ENCODE results near the gene HK1. TPM values are rescaled to one million over a fixed set of nuclear protein-coding genes. Genes with fewer than 3 reads are reported as not detected.

HK1 gene
- total RNA-seq, 4 donors from 2014 or later = 119 to 142 (median 141) TPM

DNA sequence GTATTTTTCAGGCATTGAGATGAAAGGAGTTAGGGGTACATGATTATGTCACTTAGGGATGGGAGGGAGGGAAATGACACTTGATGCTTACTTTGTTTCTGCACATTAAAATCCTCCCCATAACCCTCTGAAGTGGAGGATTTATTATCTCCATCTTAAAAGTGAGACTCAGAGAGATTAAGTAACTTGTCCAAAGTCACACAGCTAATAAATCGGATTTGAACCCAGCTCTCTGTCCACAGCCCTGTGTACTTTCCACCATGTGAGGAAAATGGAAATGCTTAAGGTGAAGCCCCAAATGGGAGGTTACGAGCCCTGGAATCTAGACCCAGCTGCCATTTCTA is 58.6 kb downstream of the HK1 start:
- DNase-seq (ENCODE audit: low spot score in 2 of 2) = no peak
- WGBS = 43% methylated on average over 2 of the region's 2 CpGs
- peak overlapping the region; percentile 70 for H3K27ac ChIP-seq
- H3K9me3 ChIP-seq = no peaks in the 10 kb centered on the region
- no peaks in the 10 kb centered on the region for H3K27me3 ChIP-seq
- TF ChIP-seq, protein P1, sequence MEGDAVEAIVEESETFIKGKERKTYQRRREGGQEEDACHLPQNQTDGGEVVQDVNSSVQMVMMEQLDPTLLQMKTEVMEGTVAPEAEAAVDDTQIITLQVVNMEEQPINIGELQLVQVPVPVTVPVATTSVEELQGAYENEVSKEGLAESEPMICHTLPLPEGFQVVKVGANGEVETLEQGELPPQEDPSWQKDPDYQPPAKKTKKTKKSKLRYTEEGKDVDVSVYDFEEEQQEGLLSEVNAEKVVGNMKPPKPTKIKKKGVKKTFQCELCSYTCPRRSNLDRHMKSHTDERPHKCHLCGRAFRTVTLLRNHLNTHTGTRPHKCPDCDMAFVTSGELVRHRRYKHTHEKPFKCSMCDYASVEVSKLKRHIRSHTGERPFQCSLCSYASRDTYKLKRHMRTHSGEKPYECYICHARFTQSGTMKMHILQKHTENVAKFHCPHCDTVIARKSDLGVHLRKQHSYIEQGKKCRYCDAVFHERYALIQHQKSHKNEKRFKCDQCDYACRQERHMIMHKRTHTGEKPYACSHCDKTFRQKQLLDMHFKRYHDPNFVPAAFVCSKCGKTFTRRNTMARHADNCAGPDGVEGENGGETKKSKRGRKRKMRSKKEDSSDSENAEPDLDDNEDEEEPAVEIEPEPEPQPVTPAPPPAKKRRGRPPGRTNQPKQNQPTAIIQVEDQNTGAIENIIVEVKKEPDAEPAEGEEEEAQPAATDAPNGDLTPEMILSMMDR (IDR thresholded peaks at IDR 0.05) = no peak
- TF ChIP-seq POLR2A (IDR thresholded peaks at IDR 0.05) = no peak
- TF ChIP-seq EP300 (IDR thresholded peaks at IDR 0.05) = no peak
- TF ChIP-seq POLR2AphosphoS5 (IDR thresholded peaks at IDR 0.05) = no peak
- H3K4me1 ChIP-seq = peaks cover 98% of the 10 kb centered on the region
- H3K36me3 ChIP-seq = no peaks in the 10 kb centered on the region
- no peak overlapping the region for H3K4me3 ChIP-seq

- H3K27ac ChIP-seq = peak overlapping the region; percentile 77
- no peaks in the 10 kb centered on the region for H3K9me3 ChIP-seq
- no peaks in the 10 kb centered on the region for H3K36me3 ChIP-seq
- WGBS = 49% methylated on average over 12 of the region's 16 CpGs
- peak; percentile 75 to 77 for DNase-seq (ENCODE audit: low spot score in 2 of 2)
- peaks cover 98% of the 10 kb centered on the region for H3K4me1 ChIP-seq
- H3K27me3 ChIP-seq = no peaks in the 10 kb centered on the region
- peak overlapping the region; percentile 15 for H3K4me3 ChIP-seq
- peak; percentile 4 to 61 (median 32) for TF ChIP-seq POLR2AphosphoS5 (IDR thresholded peaks at IDR 0.05)
- no peak for TF ChIP-seq POLR2A (IDR thresholded peaks at IDR 0.05)
Observed at GRCh38 chr10:69337296-69338132, 59.2 kb downstream of the HK1 start.

- peak overlapping the region; percentile 77 for H3K27ac ChIP-seq
- 40% methylated on average over 1 of the region's 8 CpGs for WGBS
- H3K4me3 ChIP-seq = peak overlapping the region; percentile 15
- H3K4me1 ChIP-seq = peaks cover 98% of the 10 kb centered on the region
- peak in 1 of 2 donors; percentile 80 for DNase-seq (ENCODE audit: low spot score in 2 of 2)
- TF ChIP-seq EP300 (IDR thresholded peaks at IDR 0.05) = no peak
- TF ChIP-seq, protein P1 (IDR thresholded peaks at IDR 0.05) = no peak
- TF ChIP-seq POLR2A (IDR thresholded peaks at IDR 0.05) = no peak
- no peak for TF ChIP-seq POLR2AphosphoS5 (IDR thresholded peaks at IDR 0.05)
- H3K9me3 ChIP-seq = no peaks in the 10 kb centered on the region
- no peaks in the 10 kb centered on the region for H3K27me3 ChIP-seq
- H3K36me3 ChIP-seq = no peaks in the 10 kb centered on the region
Observed at GRCh38 chr10:69338133-69338456, 59.8 kb downstream of the HK1 start.

DNA sequence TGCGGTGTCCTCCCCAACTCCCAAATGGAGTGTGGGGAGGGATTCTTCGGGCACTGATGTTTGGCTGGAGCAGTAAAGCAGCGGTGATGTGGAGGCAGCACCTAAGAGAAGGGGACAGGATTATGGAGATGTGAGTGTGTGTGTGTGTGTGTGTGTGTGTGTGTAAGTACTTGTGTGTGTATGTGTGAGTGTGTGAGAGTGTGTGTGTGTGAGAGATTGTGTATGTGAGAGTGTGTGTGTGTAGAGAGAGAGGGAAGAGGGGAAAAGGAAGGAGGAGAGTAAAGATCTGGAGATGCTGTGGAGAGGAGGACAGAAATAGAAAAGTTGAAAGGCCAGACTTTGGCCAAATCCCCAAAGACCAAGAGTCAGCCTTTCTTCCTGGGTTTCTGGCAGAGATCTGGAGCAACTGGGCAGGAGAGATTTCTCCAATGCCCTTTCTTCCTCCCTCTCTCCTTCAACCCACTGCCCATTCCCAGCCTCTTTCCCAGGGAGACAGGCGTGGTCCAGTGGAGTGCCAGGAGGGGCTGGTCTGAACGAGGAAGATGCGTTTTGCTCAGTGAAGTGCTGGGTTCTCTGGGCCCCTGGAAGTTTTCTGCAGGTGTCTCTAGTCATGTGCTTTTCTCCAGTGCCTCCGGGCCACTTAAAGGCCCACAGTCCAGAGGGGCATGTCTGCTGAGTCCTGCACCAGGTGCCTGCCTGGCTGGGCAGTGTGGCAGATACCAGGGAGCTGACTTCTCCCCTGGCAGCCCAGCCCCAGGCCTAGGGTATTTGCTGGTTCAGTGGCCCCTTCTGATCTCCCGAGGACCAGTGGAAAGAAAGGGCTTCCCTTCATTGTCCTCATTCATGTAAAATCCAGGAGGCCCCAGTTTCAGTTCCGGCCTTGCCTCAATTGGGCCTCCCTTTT is 60.5 kb downstream of the HK1 start:
- Histone ChIP-seq H3K27me3 (no peaks in the 10 kb centered on the region), H3K9me3 (no peaks in the 10 kb centered on the region), H3K4me3 (no peak overlapping the region), H3K36me3 (peaks cover 3% of the 10 kb centered on the region), H3K4me1 (peaks cover 97% of the 10 kb centered on the region), H3K27ac (peak overlapping the region; percentile 77)
- peak; percentile 49 to 71 for DNase-seq (ENCODE audit: low spot score in 2 of 2)
- WGBS = 60% methylated on average over 9 of the region's 9 CpGs
- TF ChIP-seq EP300 (IDR thresholded peaks at IDR 0.05) (no peak), POLR2A (IDR thresholded peaks at IDR 0.05) (no peak), POLR2AphosphoS5 (IDR thresholded peaks at IDR 0.05) (no peak)
- TF ChIP-seq, protein P1 (IDR thresholded peaks at IDR 0.05) = no peak

DNA sequence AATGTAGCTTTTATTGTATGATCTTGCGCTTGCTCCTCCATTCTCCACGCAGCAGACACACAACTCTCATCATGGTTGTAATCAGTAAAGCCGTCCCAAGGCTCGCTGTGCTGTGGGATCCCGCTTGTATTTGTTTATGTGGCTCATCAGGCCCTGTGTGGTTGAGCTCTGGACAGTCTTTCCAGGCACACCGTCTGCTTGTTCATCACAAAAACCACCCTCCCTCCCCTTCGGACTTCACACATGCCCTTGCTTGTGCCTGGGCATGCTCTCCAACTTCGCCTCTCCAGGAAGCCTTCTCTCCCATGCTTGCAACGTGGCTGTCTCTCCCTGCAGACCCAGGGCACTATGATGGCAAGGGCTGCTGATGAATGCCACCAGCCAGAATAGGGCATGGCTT is 62.4 kb downstream of the HK1 start:
- Histone ChIP-seq H3K4me3 (no peak overlapping the region), H3K27me3 (no peaks in the 10 kb centered on the region), H3K36me3 (peaks cover 22% of the 10 kb centered on the region), H3K27ac (no peak overlapping the region), H3K4me1 (peaks cover 95% of the 10 kb centered on the region), H3K9me3 (no peaks in the 10 kb centered on the region)
- TF ChIP-seq EP300 (IDR thresholded peaks at IDR 0.05) (no peak), POLR2AphosphoS5 (IDR thresholded peaks at IDR 0.05) (no peak), POLR2A (IDR thresholded peaks at IDR 0.05) (no peak)
- TF ChIP-seq, protein P1 (IDR thresholded peaks at IDR 0.05) = no peak
- peak in 1 of 2 donors; percentile 44 for DNase-seq (ENCODE audit: low spot score in 2 of 2)
- WGBS = 48% methylated on average over 9 of the region's 9 CpGs

Data from suprapubic skin (tissue), 4 donors.